ENCODE measurements around the gene ADORA2A.

ADORA2A gene

GRCh38 chr22:24408630-24409029 lies 18.8 kb upstream of the ADORA2A start:
- TF ChIP-seq CTCF (IDR thresholded peaks at IDR 0.05; ENCODE audit: borderline replicate concordance, insufficient read depth, low read depth, low read length): no peak
- H3K4me3 ChIP-seq (ENCODE audit: low read depth, low read length): no peak overlapping the region

GRCh38 chr22:24409707-24410106 lies 17.7 kb upstream of the ADORA2A start:
- no peak overlapping the region for H3K4me3 ChIP-seq (ENCODE audit: low read depth, low read length)
- TF ChIP-seq CTCF (IDR thresholded peaks at IDR 0.05; ENCODE audit: borderline replicate concordance, insufficient read depth, low read depth, low read length): no peak

GRCh38 chr22:24410110-24410856 lies 17.1 kb upstream of the ADORA2A start:
- no peak for TF ChIP-seq CTCF (IDR thresholded peaks at IDR 0.05; ENCODE audit: borderline replicate concordance, insufficient read depth, low read depth, low read length)
- H3K4me3 ChIP-seq (ENCODE audit: low read depth, low read length): no peak overlapping the region

- H3K4me3 ChIP-seq (ENCODE audit: low read depth, low read length): no peak overlapping the region
- no peak for TF ChIP-seq CTCF (IDR thresholded peaks at IDR 0.05; ENCODE audit: borderline replicate concordance, insufficient read depth, low read depth, low read length)
Measured at GRCh38 chr22:24411256-24412004, 16.0 kb upstream of the ADORA2A start.

- no peak for TF ChIP-seq CTCF (IDR thresholded peaks at IDR 0.05; ENCODE audit: borderline replicate concordance, insufficient read depth, low read depth, low read length)
- H3K4me3 ChIP-seq (ENCODE audit: low read depth, low read length): no peak overlapping the region
Measured at GRCh38 chr22:24412274-24412673, 15.1 kb upstream of the ADORA2A start.

- no peak overlapping the region for H3K4me3 ChIP-seq (ENCODE audit: low read depth, low read length)
- no peak for TF ChIP-seq CTCF (IDR thresholded peaks at IDR 0.05; ENCODE audit: borderline replicate concordance, insufficient read depth, low read depth, low read length)
Measured at GRCh38 chr22:24413271-24413670, 14.1 kb upstream of the ADORA2A start.

Data from GM12875 (cell line).